ENCODE results near the gene PRR20D.

- TF ChIP-seq, protein P1, sequence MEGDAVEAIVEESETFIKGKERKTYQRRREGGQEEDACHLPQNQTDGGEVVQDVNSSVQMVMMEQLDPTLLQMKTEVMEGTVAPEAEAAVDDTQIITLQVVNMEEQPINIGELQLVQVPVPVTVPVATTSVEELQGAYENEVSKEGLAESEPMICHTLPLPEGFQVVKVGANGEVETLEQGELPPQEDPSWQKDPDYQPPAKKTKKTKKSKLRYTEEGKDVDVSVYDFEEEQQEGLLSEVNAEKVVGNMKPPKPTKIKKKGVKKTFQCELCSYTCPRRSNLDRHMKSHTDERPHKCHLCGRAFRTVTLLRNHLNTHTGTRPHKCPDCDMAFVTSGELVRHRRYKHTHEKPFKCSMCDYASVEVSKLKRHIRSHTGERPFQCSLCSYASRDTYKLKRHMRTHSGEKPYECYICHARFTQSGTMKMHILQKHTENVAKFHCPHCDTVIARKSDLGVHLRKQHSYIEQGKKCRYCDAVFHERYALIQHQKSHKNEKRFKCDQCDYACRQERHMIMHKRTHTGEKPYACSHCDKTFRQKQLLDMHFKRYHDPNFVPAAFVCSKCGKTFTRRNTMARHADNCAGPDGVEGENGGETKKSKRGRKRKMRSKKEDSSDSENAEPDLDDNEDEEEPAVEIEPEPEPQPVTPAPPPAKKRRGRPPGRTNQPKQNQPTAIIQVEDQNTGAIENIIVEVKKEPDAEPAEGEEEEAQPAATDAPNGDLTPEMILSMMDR (IDR thresholded peaks at IDR 0.05; ENCODE audit: poor library complexity): no peak
- no peak for TF ChIP-seq EZH2phosphoT487 (IDR thresholded peaks at IDR 0.05; ENCODE audit: low read depth, severe bottlenecking, unreplicated experiment)
Measured at GRCh38 chr13:57128909-57129308, 31.5 kb upstream of the PRR20D start.
